H7 (cell line): Measurements from ENCODE around the gene WASHC4. TPM values are rescaled to one million over a fixed set of nuclear protein-coding genes. Genes with fewer than 3 reads are reported as not detected.

ENCODE experiments used
- DNase-seq: peaks from one replicate; pipeline ENCODE4 v3.0.0; 2012
- H3K27me3 ChIP-seq: 2 replicates; pipeline ENCODE4 v1.6.0; 2011; ENCODE audit warnings: mild to moderate bottlenecking, low read length; ENCODE audit not compliant: control insufficient read depth, insufficient read depth
- H3K36me3 ChIP-seq: replicated peaks from 2 replicates; pipeline ENCODE4 v1.5.1; 2011; ENCODE audit warnings: low read length; ENCODE audit not compliant: control insufficient read depth, insufficient read depth
- H3K4me3 ChIP-seq: 2 replicates; pipeline ENCODE4 v1.5.1; 2011; ENCODE audit warnings: low read depth, mild to moderate bottlenecking, control low read depth, low read length, moderate library complexity; ENCODE audit not compliant: insufficient read depth
- total RNA-seq: library from RNA; depleted of rRNA; stranded (reverse); fragments of >200 nt; shearing (Covaris generic); gene quantifications from 2 replicates; pipeline ENCODE4 v1.2.3, GENCODE V29; 2014; rRNA removed

The WASHC4 gene
- total RNA-seq, 1 experiment from 2014 or later: 34.7 TPM

GRCh38 chr12:105201299-105201698 lies 93.8 kb downstream of the WASHC4 start:
- peaks cover 9% of the 10 kb centered on the region for H3K36me3 ChIP-seq
- H3K4me3 ChIP-seq: no peak overlapping the region
- no peak for DNase-seq
- no peaks in the 10 kb centered on the region for H3K27me3 ChIP-seq

GRCh38 chr12:105202202-105202601 lies 94.7 kb downstream of the WASHC4 start:
- no peaks in the 10 kb centered on the region for H3K27me3 ChIP-seq
- peaks cover 15% of the 10 kb centered on the region for H3K36me3 ChIP-seq
- no peak overlapping the region for H3K4me3 ChIP-seq
- DNase-seq: no peak

- DNase-seq: no peak
- H3K4me3 ChIP-seq: no peak overlapping the region
- no peaks in the 10 kb centered on the region for H3K27me3 ChIP-seq
- H3K36me3 ChIP-seq: peaks cover 15% of the 10 kb centered on the region
These were observed 96.6 kb downstream of the WASHC4 start for GRCh38 chr12:105204127-105204526.

GRCh38 chr12:105204916-105205315 lies 97.4 kb downstream of the WASHC4 start:
- no peak overlapping the region for H3K4me3 ChIP-seq
- DNase-seq: no peak

GRCh38 chr12:105205322-105206048 lies 98.0 kb downstream of the WASHC4 start:
- H3K36me3 ChIP-seq: peaks cover 15% of the 10 kb centered on the region
- H3K4me3 ChIP-seq: no peak overlapping the region
- no peak for DNase-seq

More at GRCh38 chr12:105204916-105205315, 97.4 kb downstream of the WASHC4 start:
- H3K27me3 ChIP-seq: no peaks in the 10 kb centered on the region
- H3K36me3 ChIP-seq: peaks cover 15% of the 10 kb centered on the region

GRCh38 chr12:105206686-105207374 lies 99.3 kb downstream of the WASHC4 start:
- H3K27me3 ChIP-seq: no peaks in the 10 kb centered on the region
- no peak for DNase-seq
- H3K4me3 ChIP-seq: no peak overlapping the region
- H3K36me3 ChIP-seq: peaks cover 15% of the 10 kb centered on the region

More at GRCh38 chr12:105205322-105206048, 98.0 kb downstream of the WASHC4 start:
- H3K27me3 ChIP-seq: no peaks in the 10 kb centered on the region

GRCh38 chr12:105209091-105209490 lies 101.6 kb downstream of the WASHC4 start:
- no peak overlapping the region for H3K4me3 ChIP-seq
- peaks cover 9% of the 10 kb centered on the region for H3K36me3 ChIP-seq
- H3K27me3 ChIP-seq: no peaks in the 10 kb centered on the region
- DNase-seq: no peak

- Histone ChIP-seq H3K27me3 (no peaks in the 10 kb centered on the region), H3K4me3 (no peak overlapping the region), H3K36me3 (no peaks in the 10 kb centered on the region; the same call in none of the 2 replicates)
- DNase-seq: no peak
These were observed 104.9 kb downstream of the WASHC4 start for GRCh38 chr12:105212438-105212837.

GRCh38 chr12:105214148-105214547 lies 106.6 kb downstream of the WASHC4 start:
- no peak for DNase-seq
- Histone ChIP-seq H3K27me3 (no peaks in the 10 kb centered on the region), H3K36me3 (no peaks in the 10 kb centered on the region; the same call in 1 of the 2 replicates), H3K4me3 (no peak overlapping the region)

GRCh38 chr12:105214670-105215375 lies 107.3 kb downstream of the WASHC4 start:
- no peak for DNase-seq
- Histone ChIP-seq H3K27me3 (no peaks in the 10 kb centered on the region), H3K36me3 (no peaks in the 10 kb centered on the region; the same call in 1 of the 2 replicates), H3K4me3 (no peak overlapping the region)

GRCh38 chr12:105218434-105218833 lies 110.9 kb downstream of the WASHC4 start:
- Histone ChIP-seq H3K27me3 (no peaks in the 10 kb centered on the region), H3K4me3 (no peak overlapping the region), H3K36me3 (peaks cover 2% of the 10 kb centered on the region; the same call in 1 of the 2 replicates)
- no peak for DNase-seq

Other genes with a start within 250 kb of the WASHC4 start
- gene SLC41A2, start 149.4 kb upstream of the WASHC4 start, total RNA-seq: 1.00 and 1.9 TPM in 2 replicates
- 17.5 and 19.3 TPM in 2 replicates for gene NOPCHAP1, start 121.4 kb upstream of the WASHC4 start, total RNA-seq
- gene ALDH1L2, start 23.3 kb upstream of the WASHC4 start, total RNA-seq: 1.1 and 1.2 TPM in 2 replicates
- gene APPL2, start 128.4 kb downstream of the WASHC4 start, total RNA-seq: 12.8 and 22.2 TPM in 2 replicates
- 7.7 and 8.9 TPM in 2 replicates for gene C12orf75, start 223.0 kb downstream of the WASHC4 start, total RNA-seq